Fibroblast of lung (primary cell): ENCODE data around the gene METTL16. TPM values are rescaled to one million over a fixed set of nuclear protein-coding genes. Genes with fewer than 3 reads are reported as not detected.

Experiments
- DNase-seq, 2 donors: peaks; one replicate each; pipeline versions ENCODE4 v3.0.0 to v3.0.0-alpha.2; 2010; ENCODE audit warnings: low read depth in 2 of 2
- H2AFZ ChIP-seq: 2 replicates; pipeline ENCODE4 v1.5.1; 2012; ENCODE audit warnings: low read length, control low read depth, inconsistent platforms
- H3K27ac ChIP-seq: 2 replicates; pipeline ENCODE4 v1.5.1; 2011; ENCODE audit warnings: low read length, control low read depth; ENCODE audit not compliant: insufficient read depth
- H3K27me3 ChIP-seq: 2 replicates; pipeline ENCODE4 v1.5.1; 2011; ENCODE audit warnings: mild to moderate bottlenecking, low read length; ENCODE audit not compliant: control insufficient read depth, insufficient read depth
- H3K36me3 ChIP-seq: 2 replicates; pipeline ENCODE4 v1.5.1; 2011; ENCODE audit warnings: low read length; ENCODE audit not compliant: control insufficient read depth, insufficient read depth
- H3K4me1 ChIP-seq: 2 replicates; pipeline ENCODE4 v1.5.1; 2011; ENCODE audit warnings: low read length; ENCODE audit not compliant: control insufficient read depth, insufficient read depth; ENCODE audit errors: extremely low read depth
- H3K4me2 ChIP-seq: 2 replicates; pipeline ENCODE4 v1.5.1; 2011; ENCODE audit warnings: low read length, control low read depth; ENCODE audit not compliant: insufficient read depth; ENCODE audit errors: extremely low read depth
- H3K4me3 ChIP-seq, 4 experiments: fragments of 200-600 bp in 1 of 4; sonication (generic) in 1 of 4; replicated peaks in 1 of 4; 2 replicates each; pipeline ENCODE4 v1.5.1; 2011 to 2016; ENCODE audit warnings: low read length in 4 of 4, low read depth in 3 of 4, mild to moderate bottlenecking in 3 of 4, control low read depth in 2 of 4, inconsistent platforms in 1 of 4, mixed read lengths in 1 of 4; ENCODE audit not compliant: insufficient read depth in 1 of 4; ENCODE audit errors: control extremely low read depth in 1 of 4
- H3K79me2 ChIP-seq: 2 replicates; pipeline ENCODE4 v1.5.1; 2012; ENCODE audit warnings: mild to moderate bottlenecking, low read length, inconsistent platforms; ENCODE audit not compliant: control insufficient read depth, insufficient read depth
- H3K9ac ChIP-seq: 2 replicates; pipeline ENCODE4 v1.5.1; 2011; ENCODE audit warnings: mild to moderate bottlenecking, low read length, control low read depth; ENCODE audit not compliant: insufficient read depth
- H3K9me3 ChIP-seq: 2 replicates; pipeline ENCODE4 v1.5.1; 2012; ENCODE audit warnings: low read depth, low read length; ENCODE audit not compliant: control insufficient read depth, insufficient read depth
- H4K20me1 ChIP-seq: 2 replicates; pipeline ENCODE4 v1.5.1; 2011; ENCODE audit warnings: low read length; ENCODE audit not compliant: control insufficient read depth, insufficient read depth; ENCODE audit errors: extremely low read depth
- EZH2 ChIP-seq: IDR thresholded peaks from 2 replicates; pipeline ENCODE4 v1.5.1; 2012; ENCODE audit warnings: low read length, control low read depth, mild to moderate bottlenecking; ENCODE audit errors: missing control alignments
- polyA plus RNA-seq, 2 donors: library from polyadenylated mRNA; depleted of rRNA in 1 of 2; stranded (reverse) in 1 of 2; unstranded in 1 of 2; fragments of >200 nt; gene quantifications; 2 replicates each; pipeline ENCODE4 v1.2.1, GENCODE V29; 2011 to 2012; ENCODE audit warnings: missing spikeins in 1 of 2
- total RNA-seq: library from RNA; depleted of rRNA; stranded (reverse); fragments of >200 nt; gene quantifications from 2 replicates; pipeline ENCODE4 v1.2.1, GENCODE V29; 2014
- TF ChIP-seq, protein P1 (sequence below), 2 donors: IDR thresholded peaks in 1 of 2; conservative IDR thresholded peaks in 1 of 2; 1 replicate in 1 of 2; 2 replicates in 1 of 2; pipeline ENCODE4 v1.5.1; 2011 to 2012; ENCODE audit warnings: low read length in 2 of 2, control low read depth in 1 of 2, inconsistent platforms in 1 of 2, low read depth in 1 of 2, mild to moderate bottlenecking in 1 of 2

The METTL16 gene
- total and polyA plus RNA-seq, 2 donors (not counting 1 experiment from before 2014, with no cell fraction given) = 12.2 to 13.4 TPM

DNA sequence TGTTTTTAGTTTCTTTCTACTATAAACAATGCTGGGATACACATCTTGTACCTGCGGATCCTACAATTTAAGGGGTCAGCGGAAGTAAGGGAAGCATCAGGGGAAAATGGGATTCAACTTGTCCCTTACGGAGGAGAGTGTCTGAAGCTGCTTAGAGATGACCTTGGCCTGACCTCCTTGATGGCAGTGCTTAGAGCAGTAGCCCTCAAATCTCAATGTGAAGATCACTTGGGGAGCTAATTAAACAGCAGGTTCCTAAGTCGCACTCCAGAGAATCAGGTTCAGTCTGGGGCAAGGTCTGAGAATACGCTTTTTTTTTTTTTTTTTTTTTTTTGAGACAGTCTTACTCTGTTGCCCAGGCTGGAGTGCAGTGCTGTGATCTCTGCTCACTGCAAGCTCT is 9.6 kb upstream of the METTL16 start:
- H3K27ac ChIP-seq = no peak overlapping the region
- DNase-seq = no peak
- no peak overlapping the region for H2AFZ ChIP-seq
- H3K4me1 ChIP-seq = no peaks in the 10 kb centered on the region
- H4K20me1 ChIP-seq = no peaks in the 10 kb centered on the region
- no peaks in the 10 kb centered on the region for H3K27me3 ChIP-seq
- H3K79me2 ChIP-seq = no peaks in the 10 kb centered on the region
- H3K36me3 ChIP-seq = no peaks in the 10 kb centered on the region
- no peak overlapping the region for H3K9ac ChIP-seq
- no peak overlapping the region for H3K4me2 ChIP-seq
- H3K4me3 ChIP-seq = no peak overlapping the region
- no peaks in the 10 kb centered on the region for H3K9me3 ChIP-seq
- no peak for TF ChIP-seq EZH2
- TF ChIP-seq, protein P1, sequence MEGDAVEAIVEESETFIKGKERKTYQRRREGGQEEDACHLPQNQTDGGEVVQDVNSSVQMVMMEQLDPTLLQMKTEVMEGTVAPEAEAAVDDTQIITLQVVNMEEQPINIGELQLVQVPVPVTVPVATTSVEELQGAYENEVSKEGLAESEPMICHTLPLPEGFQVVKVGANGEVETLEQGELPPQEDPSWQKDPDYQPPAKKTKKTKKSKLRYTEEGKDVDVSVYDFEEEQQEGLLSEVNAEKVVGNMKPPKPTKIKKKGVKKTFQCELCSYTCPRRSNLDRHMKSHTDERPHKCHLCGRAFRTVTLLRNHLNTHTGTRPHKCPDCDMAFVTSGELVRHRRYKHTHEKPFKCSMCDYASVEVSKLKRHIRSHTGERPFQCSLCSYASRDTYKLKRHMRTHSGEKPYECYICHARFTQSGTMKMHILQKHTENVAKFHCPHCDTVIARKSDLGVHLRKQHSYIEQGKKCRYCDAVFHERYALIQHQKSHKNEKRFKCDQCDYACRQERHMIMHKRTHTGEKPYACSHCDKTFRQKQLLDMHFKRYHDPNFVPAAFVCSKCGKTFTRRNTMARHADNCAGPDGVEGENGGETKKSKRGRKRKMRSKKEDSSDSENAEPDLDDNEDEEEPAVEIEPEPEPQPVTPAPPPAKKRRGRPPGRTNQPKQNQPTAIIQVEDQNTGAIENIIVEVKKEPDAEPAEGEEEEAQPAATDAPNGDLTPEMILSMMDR (conservative IDR thresholded peaks at IDR 0.05 in 1 of 2, IDR thresholded peaks at IDR 0.05 in 1 of 2; ENCODE audit: low read depth in 1 of 2, low read length in 2 of 2) = no peak

DNA sequence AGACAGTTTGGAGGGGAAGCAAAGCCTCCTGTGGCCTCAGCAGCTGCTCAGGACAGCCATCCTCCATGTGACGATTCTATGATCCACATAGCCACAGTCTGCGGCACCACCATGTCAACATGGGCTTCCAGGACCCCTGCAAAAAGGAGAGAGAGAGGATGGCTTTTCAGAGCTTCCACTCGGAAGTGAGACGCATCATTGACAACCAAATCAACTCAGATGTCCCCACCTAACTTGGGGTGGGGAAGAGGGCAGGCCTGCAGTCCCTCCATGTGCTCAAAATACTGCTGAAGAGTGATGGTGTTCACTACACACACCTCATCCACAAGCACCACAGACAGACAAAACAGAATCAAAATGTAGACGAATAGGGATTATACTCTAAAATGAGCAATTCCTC is 5.9 kb upstream of the METTL16 start:
- H3K9ac ChIP-seq = no peak overlapping the region

DNA sequence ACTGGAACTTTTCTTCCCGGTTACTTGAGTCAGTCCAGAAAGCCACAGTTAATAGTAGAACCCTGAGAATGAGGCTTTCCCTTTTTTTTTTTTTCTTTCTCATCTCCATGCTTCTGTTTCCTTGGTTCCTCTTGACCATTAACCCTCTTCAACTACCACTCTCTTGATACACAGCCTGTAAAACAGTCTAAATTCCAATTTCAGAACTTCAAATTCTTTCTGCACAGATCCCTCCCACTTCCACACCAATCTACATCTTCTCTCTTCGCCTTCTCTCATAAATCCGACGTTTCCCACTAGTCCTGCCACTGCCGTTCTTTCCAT is 588 bp downstream of the METTL16 start:
- H3K27me3 ChIP-seq = no peaks in the 10 kb centered on the region
- no peaks in the 10 kb centered on the region for H3K36me3 ChIP-seq
- DNase-seq = no peak
- peak overlapping the region; percentile 95 for H3K27ac ChIP-seq
- TF ChIP-seq EZH2 = no peak
- TF ChIP-seq, protein P1 (conservative IDR thresholded peaks at IDR 0.05 in 1 of 2, IDR thresholded peaks at IDR 0.05 in 1 of 2; ENCODE audit: low read depth in 1 of 2, low read length in 2 of 2) = no peak
- H3K9ac ChIP-seq = peak overlapping the region; percentile 88
- H3K4me1 ChIP-seq = peaks cover 5% of the 10 kb centered on the region
- H2AFZ ChIP-seq = peak overlapping the region; percentile 93
- no peaks in the 10 kb centered on the region for H4K20me1 ChIP-seq
- peaks cover 26% of the 10 kb centered on the region for H3K79me2 ChIP-seq
- peak overlapping the region; percentile 81 for H3K4me2 ChIP-seq
- no peaks in the 10 kb centered on the region for H3K9me3 ChIP-seq
- peak overlapping the region; percentile 73 to 94 (median 88) for H3K4me3 ChIP-seq

More for the DNA sequence above, 5.9 kb upstream of the METTL16 start:
- DNase-seq = no peak
- Histone ChIP-seq H3K79me2 (no peaks in the 10 kb centered on the region), H3K27ac (no peak overlapping the region), H3K4me2 (no peak overlapping the region), H3K9me3 (no peaks in the 10 kb centered on the region), H3K27me3 (no peaks in the 10 kb centered on the region), H2AFZ (no peak overlapping the region), H3K36me3 (no peaks in the 10 kb centered on the region), H3K4me1 (no peaks in the 10 kb centered on the region), H3K4me3 (no peak overlapping the region), H4K20me1 (no peaks in the 10 kb centered on the region)
- TF ChIP-seq EZH2 = no peak
- TF ChIP-seq, protein P1 (conservative IDR thresholded peaks at IDR 0.05 in 1 of 2, IDR thresholded peaks at IDR 0.05 in 1 of 2; ENCODE audit: low read depth in 1 of 2, low read length in 2 of 2) = no peak
